ENCODE results near the gene EEF1G. TPM values are rescaled to one million over a fixed set of nuclear protein-coding genes. Genes with fewer than 3 reads are reported as not detected.
"Not testable (repeated sequence)": the region's sequence is repeated elsewhere in the genome, so short reads cannot be mapped to it uniquely, and the experiment has no call there.

EEF1G gene
- total and polyA plus RNA-seq, 11 donors = 549 to 1,190 (median 929) TPM

- Histone ChIP-seq H3K4me3 (peak overlapping the region; percentile 43 to 94 (median 80)), H3K4me1 (peaks cover 0 to 28% (median 14%) of the 10 kb centered on the region in 12 donors), H3K36me3 (peaks cover 0 to 43% (median 30%) of the 10 kb centered on the region in 9 donors), H3K9me3 (no peaks in the 10 kb centered on the region), H3K27me3 (no peaks in the 10 kb centered on the region), H3K27ac (peak overlapping the region; percentile 69 to 96 (median 88))
- ATAC-seq (no peak), DNase-seq (peak in 1 of 5 donors; percentile 31)
- intact Hi-C loops (cut with DNase I) = no loop called here
- TF ChIP-seq POLR2A (IDR thresholded peaks at IDR 0.05) = no peak
- TF ChIP-seq CTCF (IDR thresholded peaks at IDR 0.05) = no peak
- 35 to 37% (median 35%) methylated on average over 8 of the region's 8 CpGs for WGBS, 4 donors
These were observed 47.4 kb upstream of the EEF1G start for GRCh38 chr11:62621027-62621566.

- peak in 1 of 5 donors; percentile 34 for DNase-seq
- intact Hi-C loops (cut with DNase I); H3K27ac ChIP-seq; ATAC-seq; H3K9me3 ChIP-seq; H3K27me3 ChIP-seq; H3K4me3 ChIP-seq: not testable (repeated sequence)
- WGBS, 4 donors = 88 to 97% (median 94%) methylated on average over 7 to 14 of the region's 14 CpGs
- Histone ChIP-seq H3K36me3 (peaks cover 0 to 34% (median 21%) of the 10 kb centered on the region in 9 donors), H3K4me1 (peaks cover 0 to 29% (median 17%) of the 10 kb centered on the region in 12 donors)
These were observed 43.3 kb upstream of the EEF1G start for GRCh38 chr11:62616957-62617356.

- Histone ChIP-seq H3K4me3 (no peak overlapping the region), H3K4me1 (peaks cover 4 to 33% (median 20%) of the 10 kb centered on the region in 12 donors), H3K27me3 (no peaks in the 10 kb centered on the region), H3K9me3 (no peaks in the 10 kb centered on the region), H3K36me3 (peaks cover 0 to 39% (median 23%) of the 10 kb centered on the region in 9 donors), H3K27ac (no peak overlapping the region)
- intact Hi-C loops (cut with DNase I) = no loop called here
- TF ChIP-seq CTCF (IDR thresholded peaks at IDR 0.05) (no peak), POLR2A (IDR thresholded peaks at IDR 0.05) (no peak)
- DNase-seq (peak in 1 of 5 donors; percentile 37), ATAC-seq (no peak)
- WGBS, 4 donors = 81 to 94% (median 90%) methylated on average over 4 to 7 of the region's 7 CpGs
These were observed 41.8 kb upstream of the EEF1G start for GRCh38 chr11:62615521-62615920.

- Histone ChIP-seq H3K27me3 (no peaks in the 10 kb centered on the region), H3K9me3 (no peaks in the 10 kb centered on the region), H3K4me3 (no peak overlapping the region), H3K4me1 (peaks cover 4 to 37% (median 18%) of the 10 kb centered on the region in 12 donors), H3K27ac (peak overlapping the region in 2 of 12 donors; percentile 91 to 98), H3K36me3 (peaks cover 0 to 50% (median 27%) of the 10 kb centered on the region in 9 donors)
- TF ChIP-seq CTCF (IDR thresholded peaks at IDR 0.05) = no peak
- TF ChIP-seq POLR2A (IDR thresholded peaks at IDR 0.05) = no peak
- DNase-seq = peak in 1 of 5 donors; percentile 48
- WGBS, 4 donors = 77 to 83% (median 79%) methylated on average over 8 of the region's 8 CpGs
- ATAC-seq = no peak
- intact Hi-C loops (cut with DNase I) = loop anchor here in 3 of 10 donors (5.0 kb wide), 1 partner anchor 33 kb away; the partner anchor contains the start of gene GANAB (in 3 of the 3)
These were observed 40.6 kb upstream of the EEF1G start for GRCh38 chr11:62614275-62614674.
